Measurements from ENCODE around the gene UNKL. TPM values are rescaled to one million over a fixed set of nuclear protein-coding genes. Genes with fewer than 3 reads are reported as not detected.

The UNKL gene
- total RNA-seq, 1 donor from 2014 or later: 9.2 TPM

Other genes with a start within 250 kb of the UNKL start
- not detected in 2 replicates for gene TPSG1, start 189.4 kb downstream of the UNKL start, total RNA-seq
- not detected in 2 replicates for gene TPSB2, start 184.5 kb downstream of the UNKL start, total RNA-seq
- not detected in 2 replicates for gene TPSAB1, start 174.0 kb downstream of the UNKL start, total RNA-seq
- gene TPSD1, start 158.6 kb downstream of the UNKL start, total RNA-seq: not detected in 2 replicates
- gene UBE2I, start 105.1 kb downstream of the UNKL start, total RNA-seq: 59.1 and 88.7 TPM in 2 replicates
- 0.46 and 0.53 TPM in 2 replicates for gene BAIAP3, start 81.1 kb downstream of the UNKL start, total RNA-seq
- 90.7 and 93.8 TPM in 2 replicates for gene TSR3, start 62.8 kb downstream of the UNKL start, total RNA-seq
- 27.0 and 27.5 TPM in 2 replicates for gene GNPTG, start 62.8 kb downstream of the UNKL start, total RNA-seq
- gene UQCC4, start 6.0 kb upstream of the UNKL start, total RNA-seq: 21.8 and 22.4 TPM in 2 replicates
- gene PERCC1, start 16.4 kb upstream of the UNKL start, total RNA-seq: not detected in 2 replicates
- gene CCDC154, start 29.9 kb upstream of the UNKL start, total RNA-seq: 0.11 and 0.13 TPM in 2 replicates
- gene CLCN7, start 60.3 kb upstream of the UNKL start, total RNA-seq: 48.3 and 73.8 TPM in 2 replicates
- not detected in 2 replicates for gene PTX4, start 74.2 kb upstream of the UNKL start, total RNA-seq
- 19.1 and 22.9 TPM in 2 replicates for gene TELO2, start 78.7 kb upstream of the UNKL start, total RNA-seq
- 24.6 and 25.7 TPM in 2 replicates for gene TMEM204, start 119.0 kb upstream of the UNKL start, total RNA-seq
- gene IFT140, start 197.4 kb upstream of the UNKL start, total RNA-seq: 19.8 and 20.8 TPM in 2 replicates
- gene CRAMP1, start 197.7 kb upstream of the UNKL start, total RNA-seq: 6.7 and 9.3 TPM in 2 replicates